Activated T-cell treated with anti-CD3 and anti-CD28 coated beads, Interleukin-2, amount 50 U/mL, for 24 hours (primary cell): ENCODE results near the gene KRT32.

Experiments
- DNase-seq: peaks from one replicate; pipeline ENCODE4 v3.0.0-alpha.2; 2020
- H3K27ac Mint-ChIP-seq: 2 replicates; pipeline ENCODE4 v1.8.0; 2020; ENCODE audit warnings: mild to moderate bottlenecking, mixed read lengths
- H3K27me3 Mint-ChIP-seq: 2 replicates; pipeline ENCODE4 v1.8.0; 2020; ENCODE audit warnings: mixed read lengths
- H3K36me3 Mint-ChIP-seq: 2 replicates; pipeline ENCODE4 v1.8.0; 2020; ENCODE audit warnings: low read depth, mixed read lengths
- H3K4me1 Mint-ChIP-seq: 2 replicates; pipeline ENCODE4 v1.8.0; 2020; ENCODE audit warnings: low read depth, mixed read lengths
- H3K4me3 Mint-ChIP-seq: 2 replicates; pipeline ENCODE4 v1.8.0; 2020; ENCODE audit warnings: mild to moderate bottlenecking, moderate library complexity, mixed read lengths
- H3K9me3 Mint-ChIP-seq: 2 replicates; pipeline ENCODE4 v1.8.0; 2020; ENCODE audit warnings: mixed read lengths

KRT32 gene

DNA sequence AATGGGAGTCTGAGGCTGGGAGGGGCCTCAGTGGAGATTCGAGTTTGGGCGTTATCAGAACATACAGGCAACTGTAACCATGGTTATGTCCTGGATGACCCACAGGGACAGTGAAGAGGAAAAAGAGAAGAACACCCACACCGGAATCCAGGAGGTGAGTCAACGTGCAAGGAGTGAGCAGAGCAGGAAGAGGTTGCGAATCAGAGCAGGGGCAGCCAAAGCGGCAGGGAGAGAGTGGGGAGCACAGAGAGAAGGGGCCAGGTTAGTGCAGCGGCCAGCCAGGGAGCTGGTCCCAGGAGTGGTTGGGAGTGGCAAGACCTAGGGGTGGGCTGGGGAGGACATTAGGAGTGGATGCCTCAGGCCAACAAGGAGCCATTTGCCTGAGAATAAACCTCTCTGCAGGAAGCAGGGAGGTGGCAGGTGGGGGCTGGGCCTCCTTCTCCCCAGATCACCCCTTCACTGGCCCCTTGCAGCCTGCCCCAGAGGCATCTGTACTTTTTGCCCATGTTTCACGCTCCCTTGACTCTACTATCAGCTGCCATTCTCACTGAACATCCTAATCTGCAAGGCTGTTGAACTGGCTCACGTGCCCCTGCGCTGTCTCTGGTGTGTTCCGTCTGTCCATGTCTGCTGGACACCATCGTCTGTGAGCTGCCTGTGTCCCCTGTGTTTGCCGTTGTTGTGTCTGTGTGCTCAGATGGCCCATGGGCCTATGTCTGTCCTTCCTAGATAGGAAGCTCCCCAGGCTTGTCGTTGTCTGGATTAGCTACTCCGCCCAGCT is 33.1 kb upstream of the KRT32 start:
- H3K27ac Mint-ChIP-seq, result no peak overlapping the region
- H3K9me3 Mint-ChIP-seq, result no peaks in the 10 kb centered on the region
- no peaks in the 10 kb centered on the region for H3K36me3 Mint-ChIP-seq
- peaks cover 6% of the 10 kb centered on the region for H3K4me1 Mint-ChIP-seq
- no peak overlapping the region for H3K4me3 Mint-ChIP-seq
- no peaks in the 10 kb centered on the region for H3K27me3 Mint-ChIP-seq
- no peak for DNase-seq

DNA sequence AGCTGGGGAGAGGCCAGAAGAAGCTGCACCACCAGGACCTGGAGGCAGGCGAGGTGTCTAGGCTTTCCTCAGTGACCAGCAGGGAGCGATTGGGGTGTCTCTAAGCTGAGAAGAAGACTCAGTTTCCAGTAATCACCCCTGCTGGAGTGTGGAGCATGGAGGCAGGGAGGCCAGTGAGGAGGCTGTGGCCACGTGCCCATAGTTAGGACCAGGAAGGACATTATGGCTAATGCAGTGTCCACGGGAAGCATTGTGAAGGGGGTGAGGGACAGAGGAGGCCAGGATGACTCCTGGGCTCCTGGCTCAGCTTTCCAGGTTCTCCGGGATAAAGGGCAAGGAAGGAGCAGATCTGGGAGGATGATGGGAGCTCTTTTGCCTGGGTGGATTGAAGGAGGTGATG is 32.5 kb upstream of the KRT32 start:
- Mint-ChIP-seq H3K9me3 (no peaks in the 10 kb centered on the region), H3K36me3 (no peaks in the 10 kb centered on the region), H3K27ac (no peak overlapping the region), H3K27me3 (no peaks in the 10 kb centered on the region), H3K4me3 (no peak overlapping the region), H3K4me1 (peaks cover 6% of the 10 kb centered on the region)
- no peak for DNase-seq

DNA sequence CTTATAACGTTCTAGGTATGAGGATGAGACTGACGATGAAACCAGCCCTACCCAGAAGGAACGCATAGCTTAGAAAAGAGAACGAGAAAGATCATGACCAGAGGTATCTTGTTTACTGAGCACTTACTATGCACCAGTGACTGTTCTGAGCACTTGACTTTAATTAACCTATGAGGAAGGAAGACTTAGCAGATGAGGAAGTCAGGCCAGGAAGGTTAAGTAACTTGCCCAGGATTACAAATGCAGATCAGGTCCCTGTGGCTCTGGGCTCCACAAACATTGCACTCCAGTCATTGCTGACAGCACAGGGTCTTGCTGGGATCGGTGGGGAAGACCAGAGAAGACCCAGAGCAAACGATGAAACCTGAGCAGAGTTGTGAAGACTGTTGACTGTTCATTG is 31.1 kb upstream of the KRT32 start:
- no peak overlapping the region for H3K27ac Mint-ChIP-seq

DNA sequence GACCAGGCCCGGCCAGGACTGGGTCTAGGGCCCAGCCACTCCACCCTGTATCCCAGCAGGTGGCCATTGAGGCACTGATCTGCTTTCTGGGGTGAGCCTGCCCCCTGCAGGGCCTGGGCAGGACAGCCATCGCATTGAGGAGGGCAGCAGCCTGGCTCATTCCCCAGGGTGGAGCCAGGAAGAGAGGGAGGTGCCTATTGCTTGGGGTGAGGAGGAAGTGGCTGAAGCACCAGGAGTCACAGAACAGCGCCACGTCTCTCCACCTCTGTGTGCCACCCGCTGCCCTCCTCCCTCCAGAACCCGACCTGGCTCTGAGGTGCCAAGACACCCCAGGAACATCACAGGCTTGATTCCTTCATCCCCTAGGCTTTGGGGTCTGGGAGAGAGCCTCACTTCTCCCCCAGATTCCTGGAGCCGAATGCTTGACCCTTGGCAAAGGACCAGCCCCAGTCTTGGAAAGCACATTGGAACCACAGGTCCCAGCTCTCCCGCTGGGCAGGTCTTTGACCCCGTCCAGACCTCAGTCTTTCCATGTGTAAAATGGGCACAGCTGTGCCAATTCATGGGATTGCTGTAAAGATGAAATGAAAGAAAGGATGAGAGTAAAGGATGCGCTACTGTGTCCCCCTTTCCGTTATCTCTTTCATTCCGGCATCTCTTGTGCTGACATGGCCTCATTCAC is 29.8 kb upstream of the KRT32 start:
- Mint-ChIP-seq H3K27ac (peak overlapping the region; percentile 53), H3K9me3 (no peaks in the 10 kb centered on the region), H3K36me3 (no peaks in the 10 kb centered on the region), H3K4me1 (peaks cover 6% of the 10 kb centered on the region), H3K4me3 (no peak overlapping the region), H3K27me3 (no peaks in the 10 kb centered on the region)
- peak; percentile 77 for DNase-seq

More for the DNA sequence above, 31.1 kb upstream of the KRT32 start:
- no peaks in the 10 kb centered on the region for H3K9me3 Mint-ChIP-seq
- no peaks in the 10 kb centered on the region for H3K36me3 Mint-ChIP-seq
- peaks cover 6% of the 10 kb centered on the region for H3K4me1 Mint-ChIP-seq
- H3K27me3 Mint-ChIP-seq, result no peaks in the 10 kb centered on the region
- DNase-seq, result no peak
- H3K4me3 Mint-ChIP-seq, result no peak overlapping the region

DNA sequence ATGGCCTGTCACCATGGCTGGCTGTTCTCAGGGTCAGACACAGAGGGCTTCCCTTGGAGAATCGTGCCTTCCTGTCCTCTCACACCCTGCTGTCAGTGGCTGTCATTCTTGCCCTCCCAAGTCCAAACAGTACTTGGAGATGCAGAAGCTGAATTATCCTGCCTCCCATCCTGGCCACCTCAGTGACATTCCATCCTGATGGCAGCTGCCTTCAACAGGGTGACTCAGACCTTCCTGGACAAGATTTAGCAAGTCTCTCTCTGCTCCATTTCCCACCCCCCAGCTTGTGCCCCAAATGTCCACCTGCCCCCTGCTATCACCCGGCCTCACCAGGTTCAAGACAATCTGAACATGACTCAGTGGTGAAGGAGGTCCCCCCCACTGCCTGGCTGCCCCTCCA is 27.3 kb upstream of the KRT32 start:
- peaks cover 11% of the 10 kb centered on the region for H3K4me1 Mint-ChIP-seq
- H3K27me3 Mint-ChIP-seq, result no peaks in the 10 kb centered on the region
- DNase-seq, result no peak
- H3K4me3 Mint-ChIP-seq, result no peak overlapping the region
- no peaks in the 10 kb centered on the region for H3K36me3 Mint-ChIP-seq
- no peak overlapping the region for H3K27ac Mint-ChIP-seq
- H3K9me3 Mint-ChIP-seq, result no peaks in the 10 kb centered on the region

DNA sequence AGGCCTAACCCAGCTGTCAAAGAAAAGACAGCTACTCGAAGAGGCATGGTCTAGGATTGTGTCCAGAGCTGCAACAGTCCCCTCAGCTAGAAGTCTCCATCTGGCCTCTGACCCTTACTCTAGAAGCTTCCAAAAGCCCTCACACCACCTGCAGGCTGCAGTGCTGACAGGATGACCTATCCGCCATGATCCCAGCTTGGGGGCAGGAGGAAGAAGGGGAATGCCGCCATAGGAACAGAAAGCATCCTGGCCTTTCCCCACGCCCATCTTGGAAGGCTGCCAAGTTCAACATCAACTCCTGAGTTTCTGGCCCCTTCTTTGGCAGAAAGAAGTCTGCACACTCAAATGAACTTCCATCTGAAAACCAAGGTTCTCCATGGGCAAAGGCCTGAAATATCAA is 25.6 kb upstream of the KRT32 start:
- H3K4me1 Mint-ChIP-seq, result peaks cover 11% of the 10 kb centered on the region
- H3K36me3 Mint-ChIP-seq, result no peaks in the 10 kb centered on the region
- H3K4me3 Mint-ChIP-seq, result no peak overlapping the region
- H3K9me3 Mint-ChIP-seq, result no peaks in the 10 kb centered on the region
- H3K27me3 Mint-ChIP-seq, result no peaks in the 10 kb centered on the region
- no peak for DNase-seq
- no peak overlapping the region for H3K27ac Mint-ChIP-seq

DNA sequence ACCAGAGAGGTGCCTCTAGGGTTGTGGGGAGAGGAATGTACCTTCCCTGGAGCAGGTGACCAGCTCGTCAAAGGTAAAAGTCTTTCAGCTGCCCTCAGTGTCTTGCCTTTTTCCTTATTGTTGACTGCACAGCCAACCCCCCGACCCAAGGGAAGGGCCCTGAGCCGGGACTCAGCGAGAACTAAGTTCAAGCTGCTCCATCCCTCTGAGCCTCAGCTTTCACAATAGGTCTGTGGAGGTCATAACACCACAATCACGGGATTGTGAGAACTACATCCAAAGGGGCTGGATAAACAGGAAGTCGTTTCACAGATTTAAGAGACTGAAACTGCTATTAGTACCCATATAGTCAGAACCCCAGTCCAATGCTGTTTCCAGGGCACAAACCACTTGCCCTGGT is 25.2 kb upstream of the KRT32 start:
- Mint-ChIP-seq H3K36me3 (no peaks in the 10 kb centered on the region), H3K27ac (no peak overlapping the region)

DNA sequence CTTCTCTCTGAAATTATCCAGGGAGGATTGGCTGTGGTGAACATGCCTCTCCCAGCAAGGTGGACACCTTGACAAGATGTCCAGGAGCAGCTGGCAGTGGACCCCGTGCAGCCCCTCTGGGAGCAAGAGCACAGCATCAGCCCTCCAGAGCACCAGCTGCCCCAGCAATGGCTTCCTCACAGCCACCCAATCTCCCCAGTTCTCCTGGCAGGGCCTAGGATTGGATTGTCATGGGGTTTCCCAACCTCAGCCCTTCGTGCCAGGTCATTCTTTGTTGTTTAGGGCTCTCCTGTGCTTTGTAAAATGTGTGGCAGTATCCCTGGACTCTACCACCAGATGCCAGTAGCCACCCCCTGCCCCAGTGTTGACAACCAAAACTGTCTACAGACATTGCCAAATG is 24.3 kb upstream of the KRT32 start:
- H3K27me3 Mint-ChIP-seq, result peaks cover under 1% of the 10 kb centered on the region
- no peaks in the 10 kb centered on the region for H3K36me3 Mint-ChIP-seq
- no peaks in the 10 kb centered on the region for H3K9me3 Mint-ChIP-seq
- no peak overlapping the region for H3K4me3 Mint-ChIP-seq
- no peak for DNase-seq
- peaks cover 5% of the 10 kb centered on the region for H3K4me1 Mint-ChIP-seq
- H3K27ac Mint-ChIP-seq, result no peak overlapping the region

More for the DNA sequence above, 25.2 kb upstream of the KRT32 start:
- DNase-seq, result no peak
- H3K4me3 Mint-ChIP-seq, result no peak overlapping the region
- peaks cover 11% of the 10 kb centered on the region for H3K4me1 Mint-ChIP-seq
- no peaks in the 10 kb centered on the region for H3K9me3 Mint-ChIP-seq
- H3K27me3 Mint-ChIP-seq, result no peaks in the 10 kb centered on the region

DNA sequence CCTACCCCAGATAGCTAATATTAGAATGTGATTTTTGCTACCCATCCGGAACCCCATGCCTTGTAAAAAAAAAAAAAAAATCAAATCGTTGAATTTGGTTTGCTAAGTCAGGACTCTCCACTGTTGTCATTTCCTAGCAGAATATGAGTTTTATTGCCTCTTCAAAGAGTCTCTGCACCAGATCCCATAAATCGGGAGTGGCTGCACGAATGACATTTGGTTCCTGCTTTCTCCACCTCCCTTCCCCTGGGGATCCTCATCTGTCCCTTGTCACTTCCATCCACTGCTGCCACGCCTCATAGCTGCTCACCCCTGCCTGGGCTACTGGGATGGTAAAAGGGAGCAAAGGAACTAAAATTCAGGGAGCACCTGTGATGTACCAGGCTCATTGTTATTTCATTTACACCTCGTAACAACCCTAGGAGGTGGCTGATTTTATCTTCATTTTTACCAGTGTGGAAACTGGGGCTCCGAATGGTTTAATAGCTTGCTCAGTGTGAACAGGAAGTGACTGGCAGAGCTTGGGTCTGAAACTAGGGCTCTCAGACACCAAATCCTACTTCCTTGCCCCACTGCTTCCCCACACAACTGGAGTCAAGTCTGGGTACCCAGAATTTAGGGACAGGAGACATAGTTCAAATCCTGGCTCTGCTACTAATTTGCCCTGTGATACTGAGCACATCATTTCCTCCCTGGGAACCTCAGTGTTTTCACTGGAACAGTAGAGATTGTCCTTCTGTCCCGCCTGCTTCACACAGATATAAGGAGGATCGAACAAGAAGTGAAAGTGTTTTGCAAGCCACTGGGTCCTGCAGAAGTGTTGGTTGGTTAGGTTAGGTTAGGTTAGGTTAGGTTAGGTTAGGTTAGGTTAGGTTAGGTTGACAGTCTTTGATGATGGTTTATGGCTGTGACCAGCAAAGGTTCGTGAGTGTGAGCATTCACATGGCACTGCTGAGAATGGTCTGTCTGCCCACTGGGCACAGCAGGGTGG is 23.1 kb upstream of the KRT32 start:
- no peaks in the 10 kb centered on the region for H3K36me3 Mint-ChIP-seq
- peaks cover 3% of the 10 kb centered on the region for H3K27me3 Mint-ChIP-seq
- no peak overlapping the region for H3K27ac Mint-ChIP-seq
- peaks cover 5% of the 10 kb centered on the region for H3K4me1 Mint-ChIP-seq
- H3K9me3 Mint-ChIP-seq, result no peaks in the 10 kb centered on the region
- no peak for DNase-seq
- H3K4me3 Mint-ChIP-seq, result no peak overlapping the region

DNA sequence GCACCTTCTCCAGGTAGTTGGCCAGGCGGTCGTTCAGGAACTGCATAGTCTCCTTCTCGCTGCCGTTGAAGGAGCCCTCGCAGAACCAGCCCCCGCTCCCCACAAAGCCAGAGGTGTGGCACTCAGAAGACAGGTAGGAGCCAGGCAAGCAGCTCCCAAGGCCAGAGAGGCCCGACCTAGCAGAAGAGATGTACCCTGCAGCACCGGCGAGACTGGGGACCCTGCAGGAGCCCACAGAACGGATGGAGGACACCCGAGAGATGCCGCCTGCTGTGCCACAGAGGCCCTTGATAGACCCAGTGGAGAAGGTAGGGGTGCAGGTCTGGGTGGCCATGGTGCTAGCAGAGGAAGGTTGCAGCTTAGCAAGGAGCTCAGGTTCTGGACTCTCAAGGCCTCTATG is 22.3 kb upstream of the KRT32 start, which contains the start of gene KRT36:
KRT36 (minus strand) TSS at position 380 of the 400 bp plus-strand sequence; CDS start at position 334, 46 bp downstream.
- Mint-ChIP-seq H3K4me1 (peaks cover 5% of the 10 kb centered on the region), H3K4me3 (no peak within 1 kb of the TSS), H3K27me3 (peaks cover 3% of the 10 kb centered on the region), H3K27ac (no peak within 1 kb of the TSS), H3K9me3 (no peaks in the 10 kb centered on the region), H3K36me3 (no peaks in the 10 kb centered on the region)
- DNase-seq, result no peak

DNA sequence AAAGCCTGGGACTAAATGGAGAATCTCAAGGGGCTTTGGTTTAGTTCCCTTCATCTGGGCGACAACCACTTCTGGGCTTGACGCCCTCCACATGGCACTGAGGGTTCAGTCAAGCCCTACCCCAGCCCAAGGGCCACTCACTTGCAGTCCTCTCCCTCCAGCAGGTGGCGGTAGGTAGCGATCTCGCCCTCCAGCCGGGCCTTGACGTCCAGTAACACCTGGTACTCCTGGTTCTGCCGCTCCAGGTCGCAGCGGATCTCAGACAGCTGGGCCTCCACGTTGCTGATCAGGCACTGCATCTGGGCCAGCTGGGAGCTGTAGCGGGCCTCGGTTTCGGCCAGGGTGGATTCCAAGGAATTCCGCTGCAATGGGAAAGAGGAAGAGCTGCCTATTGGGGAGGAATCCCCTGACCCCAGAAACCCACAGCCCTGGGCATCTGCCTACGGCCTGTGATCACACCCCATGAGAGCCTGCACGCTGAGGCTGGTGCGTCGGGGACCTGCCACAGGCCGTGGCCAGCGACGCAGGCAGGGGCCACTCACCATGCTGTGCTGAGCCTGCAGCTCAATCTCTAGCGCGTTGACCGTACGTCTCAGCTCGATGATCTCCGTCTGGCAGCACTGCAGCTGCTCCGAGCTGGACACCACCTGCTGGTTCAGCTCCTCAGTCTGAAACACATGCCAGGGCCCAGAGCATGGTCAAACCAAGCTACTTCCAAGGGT is 19.8 kb upstream of the KRT32 start:
- Mint-ChIP-seq H3K9me3 (no peaks in the 10 kb centered on the region), H3K27ac (no peak overlapping the region), H3K27me3 (peaks cover 3% of the 10 kb centered on the region), H3K4me3 (no peak overlapping the region), H3K36me3 (no peaks in the 10 kb centered on the region), H3K4me1 (peaks cover 5% of the 10 kb centered on the region)
- DNase-seq, result peak; percentile 59

DNA sequence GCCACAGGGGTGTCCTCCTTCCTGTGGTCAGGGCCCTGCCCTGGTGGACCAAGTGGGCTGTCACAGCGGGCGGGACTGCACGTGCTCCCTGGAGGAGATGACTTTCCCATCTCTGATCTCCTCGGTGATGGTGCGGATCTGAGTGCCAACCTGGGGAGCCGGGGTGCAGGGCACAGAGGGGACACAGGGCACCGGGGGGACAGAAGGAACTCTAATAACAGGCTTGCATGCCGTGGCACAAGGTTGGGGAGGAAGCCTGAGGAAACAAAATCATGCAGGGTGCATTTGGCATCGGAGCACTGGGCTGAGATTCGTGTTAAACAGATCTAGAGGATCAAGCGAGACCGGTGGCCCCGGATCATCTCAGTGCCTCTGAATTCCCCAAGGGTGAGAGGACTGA is 19.1 kb upstream of the KRT32 start:
- Mint-ChIP-seq H3K9me3 (no peaks in the 10 kb centered on the region), H3K4me3 (no peak overlapping the region), H3K4me1 (peaks cover 5% of the 10 kb centered on the region), H3K27me3 (peaks cover 3% of the 10 kb centered on the region), H3K36me3 (no peaks in the 10 kb centered on the region), H3K27ac (no peak overlapping the region)
- DNase-seq, result no peak

DNA sequence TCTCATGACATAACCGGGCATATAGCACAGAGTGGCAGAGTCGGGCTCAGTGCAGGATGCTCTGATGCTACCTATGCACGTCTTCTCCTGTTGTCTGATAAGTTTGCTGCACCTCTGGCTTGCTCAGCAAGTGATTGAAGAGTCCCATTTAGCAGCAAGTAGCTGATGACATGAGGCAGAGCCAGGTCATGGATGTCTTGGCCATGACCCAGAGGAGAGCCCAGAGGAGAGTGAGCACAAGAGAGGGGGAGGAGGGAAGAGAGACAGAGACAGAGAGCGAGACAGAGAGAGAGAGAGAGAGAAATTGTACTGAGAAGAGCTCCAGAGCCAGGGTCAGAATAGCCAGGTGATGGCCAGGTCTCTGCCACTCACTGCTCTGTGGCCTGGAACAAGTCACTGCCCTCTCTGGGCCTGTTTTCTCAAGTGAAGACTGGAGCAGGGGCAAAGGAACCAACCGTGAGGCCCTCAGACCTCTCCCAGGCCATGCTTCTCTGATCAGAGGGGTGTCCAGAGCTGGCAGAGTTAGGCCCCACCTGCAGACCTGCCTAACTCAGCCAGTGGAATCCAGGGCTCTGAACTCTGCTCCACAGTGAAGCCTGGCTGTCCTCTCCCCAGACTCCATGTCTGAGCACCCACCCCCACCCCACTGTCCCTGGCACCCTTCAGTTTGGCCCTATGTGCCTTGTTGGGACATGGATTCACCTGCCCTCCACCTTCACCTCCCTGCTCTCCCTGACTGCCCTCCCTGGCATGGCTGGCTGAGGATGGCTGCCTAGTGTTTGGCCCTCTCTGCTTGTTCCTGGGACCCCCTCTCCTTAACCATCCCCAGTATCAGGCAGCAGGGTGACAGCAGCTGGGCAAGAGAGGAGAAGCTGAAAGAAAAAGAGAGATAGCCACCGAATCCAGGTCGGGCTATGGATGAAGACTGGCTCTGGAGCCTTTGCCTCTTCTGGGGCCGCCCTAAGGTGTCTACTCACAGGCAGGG is 18.0 kb upstream of the KRT32 start:
- H3K4me3 Mint-ChIP-seq, result no peak overlapping the region
- no peaks in the 10 kb centered on the region for H3K9me3 Mint-ChIP-seq
- H3K27ac Mint-ChIP-seq, result no peak overlapping the region
- DNase-seq, result no peak
- peaks cover 3% of the 10 kb centered on the region for H3K4me1 Mint-ChIP-seq
- H3K27me3 Mint-ChIP-seq, result peaks cover 3% of the 10 kb centered on the region
- H3K36me3 Mint-ChIP-seq, result no peaks in the 10 kb centered on the region
